Parathyroid adenoma (tissue), 2 donors: Measurements from ENCODE around the gene PRKN.

ENCODE experiments used
- H2AFZ ChIP-seq: fragments of 300-600 bp; sonication (generic); one replicate; pipeline ENCODE4 v1.7.0; 2017; ENCODE audit warnings: antibody characterized with exemption, mild to moderate bottlenecking
- H3K27ac ChIP-seq: fragments of 300-600 bp; sonication (generic); one replicate; pipeline ENCODE4 v1.7.0; 2017
- H3K27me3 ChIP-seq: fragments of 300-600 bp; sonication (generic); one replicate; pipeline ENCODE4 v1.7.0; 2017; ENCODE audit warnings: low read length; ENCODE audit not compliant: control insufficient read depth, insufficient read depth
- H3K36me3 ChIP-seq: fragments of 300-600 bp; sonication (generic); one replicate; pipeline ENCODE4 v1.7.0; 2017; ENCODE audit warnings: low read length; ENCODE audit not compliant: control insufficient read depth, insufficient read depth
- H3K4me1 ChIP-seq: fragments of 300-600 bp; sonication (generic); one replicate; pipeline ENCODE4 v1.7.0; 2017; ENCODE audit warnings: control low read depth
- H3K4me2 ChIP-seq: fragments of 300-600 bp; sonication (generic); one replicate; pipeline ENCODE4 v1.7.0; 2017; ENCODE audit warnings: low read length
- H3K4me3 ChIP-seq: fragments of 300-600 bp; sonication (generic); one replicate; pipeline ENCODE4 v1.7.0; 2017; ENCODE audit warnings: low read depth, low read length
- H3K79me2 ChIP-seq: fragments of 300-600 bp; sonication (generic); one replicate; pipeline ENCODE4 v1.7.0; 2017; ENCODE audit warnings: control low read depth
- H3K9ac ChIP-seq: fragments of 300-600 bp; sonication (generic); one replicate; pipeline ENCODE4 v1.7.0; 2017; ENCODE audit warnings: mild to moderate bottlenecking
- H3K9me3 ChIP-seq: fragments of 300-600 bp; sonication (generic); one replicate; pipeline ENCODE4 v1.7.0; 2017; ENCODE audit warnings: low read length; ENCODE audit not compliant: control insufficient read depth
- CTCF ChIP-seq: fragments of 300-600 bp; sonication (generic); IDR thresholded peaks from one replicate; pipeline ENCODE4 v1.7.0; 2017; ENCODE audit warnings: antibody characterized with exemption, mild to moderate bottlenecking
- donor health status: primary hyperparathyroidism.

The PRKN gene

DNA sequence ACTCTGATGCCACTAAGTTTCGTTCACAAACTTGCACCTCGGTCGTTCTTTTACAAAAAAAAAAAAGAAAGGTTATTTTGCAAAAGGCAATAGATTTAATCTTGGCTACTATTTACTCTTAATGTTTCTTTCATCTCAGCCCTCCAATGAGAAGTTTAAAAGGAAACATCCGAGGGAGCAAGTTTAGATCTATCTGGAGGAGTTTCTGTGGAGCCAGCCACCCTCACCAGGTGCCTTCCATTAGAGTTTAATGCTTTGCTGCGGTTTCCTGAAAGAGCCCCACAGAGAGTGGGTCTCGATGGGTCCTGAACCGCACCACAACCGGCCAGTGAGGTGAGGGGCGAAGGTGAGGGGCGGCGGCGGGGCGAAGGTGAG lies 632 bp downstream of the PRKN start:
- Histone ChIP-seq H3K27me3 (no peaks in the 10 kb centered on the region), H3K27ac (peak overlapping the region; percentile 84)
- TF ChIP-seq CTCF = no peak

GRCh38 chr6:162722633-162723032 lies 4.9 kb downstream of the PRKN start:
- no peak for TF ChIP-seq CTCF
- H3K4me2 ChIP-seq = no peak overlapping the region

More for the DNA sequence above, 632 bp downstream of the PRKN start:
- Histone ChIP-seq H3K9me3 (no peaks in the 10 kb centered on the region), H3K4me2 (peak overlapping the region; percentile 61), H3K36me3 (no peaks in the 10 kb centered on the region), H2AFZ (peak overlapping the region; percentile 98), H3K4me3 (peak overlapping the region; percentile 65), H3K4me1 (peaks cover 6% of the 10 kb centered on the region), H3K79me2 (no peaks in the 10 kb centered on the region), H3K9ac (peak overlapping the region; percentile 77)

DNA sequence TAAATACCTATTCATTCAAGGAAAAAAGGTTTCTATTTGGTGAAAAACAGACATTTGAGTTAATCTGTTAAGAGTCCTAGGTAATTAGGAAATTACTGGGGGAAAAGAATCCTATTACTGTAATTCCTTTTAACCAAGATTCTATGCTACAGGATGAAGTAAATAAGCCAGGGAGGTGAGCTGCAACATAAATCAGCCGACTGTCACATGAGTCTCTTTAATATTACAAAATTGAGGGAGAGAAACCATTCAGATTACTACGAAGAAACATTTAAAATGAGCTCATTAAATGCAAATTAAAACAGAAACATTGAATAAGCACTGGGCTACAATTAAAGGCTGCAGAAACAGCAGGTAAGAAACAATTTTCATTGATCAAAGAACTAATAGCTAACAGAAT lies 5.3 kb downstream of the PRKN start:
- no peaks in the 10 kb centered on the region for H3K36me3 ChIP-seq
- no peak overlapping the region for H3K4me2 ChIP-seq
- no peak overlapping the region for H3K9ac ChIP-seq
- peaks cover 2% of the 10 kb centered on the region for H3K4me1 ChIP-seq
- H3K9me3 ChIP-seq = no peaks in the 10 kb centered on the region
- H2AFZ ChIP-seq = no peak overlapping the region
- H3K27me3 ChIP-seq = no peaks in the 10 kb centered on the region
- H3K4me3 ChIP-seq = no peak overlapping the region
- no peak for TF ChIP-seq CTCF
- H3K79me2 ChIP-seq = no peaks in the 10 kb centered on the region
- no peak overlapping the region for H3K27ac ChIP-seq

More at GRCh38 chr6:162722633-162723032, 4.9 kb downstream of the PRKN start:
- Histone ChIP-seq H3K4me3 (no peak overlapping the region), H3K27ac (no peak overlapping the region), H3K27me3 (no peaks in the 10 kb centered on the region), H3K36me3 (no peaks in the 10 kb centered on the region), H3K9ac (no peak overlapping the region), H3K79me2 (no peaks in the 10 kb centered on the region), H3K9me3 (no peaks in the 10 kb centered on the region), H2AFZ (no peak overlapping the region), H3K4me1 (peaks cover 2% of the 10 kb centered on the region)

GRCh38 chr6:162721404-162721687 lies 6.2 kb downstream of the PRKN start:
- Histone ChIP-seq H3K9me3 (no peaks in the 10 kb centered on the region), H3K4me2 (no peak overlapping the region), H3K79me2 (peaks cover 4% of the 10 kb centered on the region), H3K4me1 (no peaks in the 10 kb centered on the region), H3K27ac (no peak overlapping the region), H3K36me3 (no peaks in the 10 kb centered on the region), H2AFZ (no peak overlapping the region), H3K9ac (no peak overlapping the region), H3K27me3 (no peaks in the 10 kb centered on the region), H3K4me3 (no peak overlapping the region)
- TF ChIP-seq CTCF = no peak

- no peaks in the 10 kb centered on the region for H3K4me1 ChIP-seq
- peaks cover 4% of the 10 kb centered on the region for H3K79me2 ChIP-seq
- no peak overlapping the region for H3K4me2 ChIP-seq
- no peak overlapping the region for H3K4me3 ChIP-seq
- H3K27me3 ChIP-seq = no peaks in the 10 kb centered on the region
- TF ChIP-seq CTCF = no peak
- no peaks in the 10 kb centered on the region for H3K9me3 ChIP-seq
- no peak overlapping the region for H3K9ac ChIP-seq
- H3K36me3 ChIP-seq = no peaks in the 10 kb centered on the region
- no peak overlapping the region for H2AFZ ChIP-seq
- H3K27ac ChIP-seq = no peak overlapping the region
Observed at GRCh38 chr6:162719528-162719927, 8.0 kb downstream of the PRKN start.
